Activated CD8-positive, alpha-beta memory T cell treated with anti-CD3 and anti-CD28 coated beads, Interleukin-2, amount 10 ng/mL, durations not matched to agents 7 days and 5 days (primary cell): ENCODE results near the gene HOOK2. TPM values are rescaled to one million over a fixed set of nuclear protein-coding genes. Genes with fewer than 3 reads are reported as not detected.
A peak's percentile ranks its signal among the peaks of the same experiment; 100 is the strongest.

Experiments used
- ATAC-seq: fragments of 150-1000 bp; cut with Tn5 transposase; one replicate; pipeline ENCODE4 v1.10.0; 2021; ENCODE audit warnings: moderate library complexity
- CTCF ChIA-PET: fragments of 350-600 bp; sonication (Branson Sonifier 250); formaldehyde crosslinking; loops from one replicate; lab custom pipeline; 2021; ENCODE audit warnings: antibody characterized with exemption; lab: Charles Lee
- DNase-seq: peaks from one replicate; pipeline ENCODE4 v3.0.0-alpha.2; 2020
- H3K27ac Mint-ChIP-seq: one replicate; pipeline ENCODE4 v1.8.0; 2021; ENCODE audit warnings: mild to moderate bottlenecking, mixed read lengths
- H3K27me3 Mint-ChIP-seq: one replicate; pipeline ENCODE4 v1.8.0; 2021; ENCODE audit warnings: mixed read lengths
- H3K36me3 Mint-ChIP-seq: one replicate; pipeline ENCODE4 v1.8.0; 2021; ENCODE audit warnings: mild to moderate bottlenecking, mixed read lengths
- H3K4me1 Mint-ChIP-seq: one replicate; pipeline ENCODE4 v1.8.0; 2021; ENCODE audit warnings: mixed read lengths
- H3K4me3 Mint-ChIP-seq: one replicate; pipeline ENCODE4 v1.8.0; 2021; ENCODE audit warnings: mild to moderate bottlenecking, moderate library complexity, mixed read lengths
- H3K9me3 Mint-ChIP-seq: one replicate; pipeline ENCODE4 v1.8.0; 2022; ENCODE audit warnings: low read depth, mixed read lengths
- total RNA-seq, 2 experiments: library from RNA; stranded (reverse); gene quantifications; one replicate each; pipeline ENCODE4 v1.2.3, GENCODE V29; 2021

HOOK2 gene
- total RNA-seq, 2 experiments from 2014 or later: 16.6 to 18.2 TPM

GRCh38 chr19:12791345-12792050, 16.1 kb upstream of the HOOK2 start, which contains the start of gene JUNB:
TSS of gene JUNB (plus strand) at chr19:12791486. CDS start at chr19:12791772, 286 bp downstream.
- CTCF ChIA-PET: interaction anchor here (1.0 to 18.0 kb wide), 4 partner anchors 22 to 174 kb away, joined by 3 to 1017 read pairs (median 5); partner anchors contain the start of gene HOOK2
- H3K27me3 Mint-ChIP-seq: no peaks in the 10 kb centered on the region
- peak; percentile 44 for ATAC-seq
- peaks cover 8% of the 10 kb centered on the region for H3K36me3 Mint-ChIP-seq
- peak within 1 kb of the TSS; percentile 93 for H3K4me3 Mint-ChIP-seq
- peaks cover 48% of the 10 kb centered on the region for H3K4me1 Mint-ChIP-seq
- DNase-seq: peak; percentile 97
- H3K27ac Mint-ChIP-seq: peak within 1 kb of the TSS; percentile 95
- H3K9me3 Mint-ChIP-seq: no peaks in the 10 kb centered on the region

- no peak for ATAC-seq
- H3K27me3 Mint-ChIP-seq: no peaks in the 10 kb centered on the region
- CTCF ChIA-PET: interaction anchor here (1.0 to 18.0 kb wide), 2 partner anchors 21 to 57 kb away, joined by 3 to 1017 read pairs; partner anchors contain the start of gene HOOK2
- peak overlapping the region; percentile 93 for H3K4me3 Mint-ChIP-seq
- H3K4me1 Mint-ChIP-seq: peaks cover 41% of the 10 kb centered on the region
- H3K27ac Mint-ChIP-seq: peak overlapping the region; percentile 95
- no peaks in the 10 kb centered on the region for H3K9me3 Mint-ChIP-seq
- no peak for DNase-seq
- peaks cover 8% of the 10 kb centered on the region for H3K36me3 Mint-ChIP-seq
Observed at GRCh38 chr19:12790628-12791344, 15.4 kb upstream of the HOOK2 start.

- Mint-ChIP-seq H3K27ac (peak overlapping the region; percentile 95), H3K9me3 (no peaks in the 10 kb centered on the region), H3K4me1 (peaks cover 37% of the 10 kb centered on the region), H3K4me3 (peak overlapping the region; percentile 93), H3K36me3 (peaks cover 8% of the 10 kb centered on the region), H3K27me3 (no peaks in the 10 kb centered on the region)
- ATAC-seq (peak; percentile 50), DNase-seq (peak; percentile 99)
- CTCF ChIA-PET: interaction anchor here (1.0 to 18.0 kb wide), 5 partner anchors 13 to 67 kb away, joined by 4 to 1017 read pairs (median 5); partner anchors contain the start of gene HOOK2
Observed at GRCh38 chr19:12789904-12790619, 14.7 kb upstream of the HOOK2 start.

- no peaks in the 10 kb centered on the region for H3K9me3 Mint-ChIP-seq
- peak; percentile 57 for DNase-seq
- H3K27ac Mint-ChIP-seq: peak overlapping the region; percentile 96
- CTCF ChIA-PET: interaction anchor here (1.0 to 4.7 kb wide), 7 partner anchors 8 to 66 kb away, joined by 3 to 62 read pairs (median 5); partner anchors contain the start of gene HOOK2
- no peak for ATAC-seq
- peaks cover 8% of the 10 kb centered on the region for H3K36me3 Mint-ChIP-seq
- H3K27me3 Mint-ChIP-seq: no peaks in the 10 kb centered on the region
- peaks cover 30% of the 10 kb centered on the region for H3K4me1 Mint-ChIP-seq
- peak overlapping the region; percentile 93 for H3K4me3 Mint-ChIP-seq
Observed at GRCh38 chr19:12789098-12789903, 13.9 kb upstream of the HOOK2 start.

- Mint-ChIP-seq H3K9me3 (no peaks in the 10 kb centered on the region), H3K27me3 (no peaks in the 10 kb centered on the region), H3K36me3 (peaks cover 8% of the 10 kb centered on the region), H3K4me3 (peak overlapping the region; percentile 92), H3K27ac (peak overlapping the region; percentile 96), H3K4me1 (peaks cover 27% of the 10 kb centered on the region)
- DNase-seq: peak; percentile 72
- CTCF ChIA-PET: interaction anchor here (1.0 to 4.7 kb wide), 7 partner anchors 8 to 66 kb away, joined by 3 to 62 read pairs (median 5); partner anchors contain the start of gene HOOK2
- ATAC-seq: no peak
Observed at GRCh38 chr19:12788682-12789097, 13.3 kb upstream of the HOOK2 start.

GRCh38 chr19:12788042-12788681, 12.8 kb upstream of the HOOK2 start:
- Mint-ChIP-seq H3K4me3 (peak overlapping the region; percentile 92), H3K27ac (peak overlapping the region; percentile 96), H3K36me3 (peaks cover 6% of the 10 kb centered on the region), H3K27me3 (no peaks in the 10 kb centered on the region), H3K9me3 (no peaks in the 10 kb centered on the region), H3K4me1 (peaks cover 27% of the 10 kb centered on the region)
- ATAC-seq (no peak), DNase-seq (no peak)
- CTCF ChIA-PET: interaction anchor here (1.1 to 4.7 kb wide), 6 partner anchors 9 to 65 kb away, joined by 3 to 62 read pairs (median 4); partner anchors contain the start of gene HOOK2

GRCh38 chr19:12787458-12787857, 12.1 kb upstream of the HOOK2 start:
- DNase-seq (no peak), ATAC-seq (no peak)
- CTCF ChIA-PET: interaction anchor here (3.8 to 4.7 kb wide), 2 partner anchors 10 to 11 kb away, joined by 19 to 62 read pairs; partner anchors contain the start of gene HOOK2
- H3K4me1 Mint-ChIP-seq: peaks cover 28% of the 10 kb centered on the region
- no peaks in the 10 kb centered on the region for H3K9me3 Mint-ChIP-seq
- no peak overlapping the region for H3K4me3 Mint-ChIP-seq
- H3K36me3 Mint-ChIP-seq: peaks cover 2% of the 10 kb centered on the region
- no peaks in the 10 kb centered on the region for H3K27me3 Mint-ChIP-seq
- peak overlapping the region; percentile 44 for H3K27ac Mint-ChIP-seq

- ATAC-seq: no peak
- no peak for DNase-seq
- Mint-ChIP-seq H3K9me3 (no peaks in the 10 kb centered on the region), H3K36me3 (peaks cover 1% of the 10 kb centered on the region), H3K4me1 (peaks cover 31% of the 10 kb centered on the region), H3K4me3 (no peak overlapping the region), H3K27me3 (no peaks in the 10 kb centered on the region), H3K27ac (peak overlapping the region; percentile 71)
- CTCF ChIA-PET: interaction anchor here (3.8 to 4.7 kb wide), 2 partner anchors 10 kb away, joined by 19 to 62 read pairs; partner anchors contain the start of gene HOOK2
Observed at GRCh38 chr19:12786952-12787351, 11.6 kb upstream of the HOOK2 start.

- no peak for ATAC-seq
- peaks cover 1% of the 10 kb centered on the region for H3K36me3 Mint-ChIP-seq
- peak overlapping the region; percentile 71 for H3K27ac Mint-ChIP-seq
- CTCF ChIA-PET: interaction anchor here (3.8 to 4.7 kb wide), 2 partner anchors 10 to 11 kb away, joined by 19 to 62 read pairs; partner anchors contain the start of gene HOOK2
- no peak overlapping the region for H3K4me3 Mint-ChIP-seq
- DNase-seq: no peak
- H3K9me3 Mint-ChIP-seq: no peaks in the 10 kb centered on the region
- H3K27me3 Mint-ChIP-seq: no peaks in the 10 kb centered on the region
- H3K4me1 Mint-ChIP-seq: peaks cover 38% of the 10 kb centered on the region
Observed at GRCh38 chr19:12786141-12786870, 11.0 kb upstream of the HOOK2 start.

GRCh38 chr19:12785431-12786031, 10.2 kb upstream of the HOOK2 start:
- H3K27me3 Mint-ChIP-seq: no peaks in the 10 kb centered on the region
- peaks cover 32% of the 10 kb centered on the region for H3K4me1 Mint-ChIP-seq
- H3K36me3 Mint-ChIP-seq: peaks cover 1% of the 10 kb centered on the region
- CTCF ChIA-PET: interaction anchor here (1.0 to 4.7 kb wide), 3 partner anchors 9 to 20 kb away, joined by 3 to 62 read pairs (median 19); partner anchors contain the start of gene HOOK2
- H3K4me3 Mint-ChIP-seq: no peak overlapping the region
- H3K9me3 Mint-ChIP-seq: no peaks in the 10 kb centered on the region
- H3K27ac Mint-ChIP-seq: no peak overlapping the region
- no peak for ATAC-seq
- DNase-seq: peak; percentile 51
